Keratinocyte (primary cell): ENCODE measurements around the gene SLC16A13.

Experiments
- CTCF ChIP-seq, 3 experiments: IDR thresholded peaks in 1 of 3; conservative IDR thresholded peaks in 1 of 3; optimal IDR thresholded peaks in 1 of 3; 2 replicates in 2 of 3; 3 replicates in 1 of 3; pipeline versions ENCODE3 to v1.5.1; 2011; ENCODE audit warnings: low read length in 3 of 3, mild to moderate bottlenecking in 3 of 3, moderate library complexity in 2 of 3, control low read depth in 1 of 3, inconsistent platforms in 1 of 3; ENCODE audit not compliant: insufficient read depth in 2 of 3; ENCODE audit errors: extremely low read depth in 1 of 3
- EZH2 ChIP-seq: IDR thresholded peaks from one replicate; pipeline ENCODE4 v1.6.1; 2012; ENCODE audit warnings: inconsistent platforms, mild to moderate bottlenecking, low read length, moderate library complexity

DNA sequence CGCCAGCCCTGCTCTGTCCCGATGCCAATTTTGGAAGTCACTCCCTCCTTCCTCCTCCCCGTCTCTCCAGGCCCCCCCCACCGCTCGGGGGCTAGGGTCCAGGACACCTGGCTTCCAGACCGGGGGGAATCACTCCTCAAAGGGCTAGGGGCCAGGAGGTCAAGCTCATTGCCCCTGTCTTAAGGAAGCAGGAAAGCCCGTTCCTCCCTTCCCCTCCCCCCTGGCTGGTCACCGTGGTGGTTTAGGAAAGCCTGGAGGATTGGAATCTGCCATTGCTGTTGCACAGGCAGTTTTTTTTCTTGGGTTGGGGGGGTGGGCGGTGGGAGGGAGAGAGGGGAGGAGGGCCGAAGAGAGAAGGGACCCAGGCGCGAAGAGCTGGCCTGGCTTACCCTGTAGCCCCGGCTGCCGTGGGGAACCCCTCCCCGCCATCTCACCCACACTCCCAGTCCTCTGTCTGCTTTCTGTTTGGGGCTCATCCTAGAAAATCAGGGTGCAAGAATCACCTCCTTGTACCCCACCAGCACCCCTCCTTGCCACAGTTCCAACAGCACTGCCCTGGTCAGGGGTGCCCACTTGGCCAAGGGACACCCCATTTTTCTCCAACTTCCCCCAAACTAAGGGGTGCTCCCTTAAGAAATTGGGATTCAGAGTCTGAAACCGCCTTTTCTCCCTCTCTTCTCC lies 15.8 kb upstream of the SLC16A13 start:
- TF ChIP-seq CTCF (optimal IDR thresholded peaks at IDR 0.05 in 1 of 3, IDR thresholded peaks at IDR 0.05 in 1 of 3, conservative IDR thresholded peaks at IDR 0.05 in 1 of 3; ENCODE audit: extremely low read depth in 1 of 3, insufficient read depth in 2 of 3, low read length in 3 of 3) = no peak
- no peak for TF ChIP-seq EZH2
